Retinal pigment epithelial cell (primary cell): ENCODE data around the gene VWF.

Source experiments
- DNase-seq: peaks from one replicate; pipeline ENCODE4 v3.0.0-alpha.2; 2010; ENCODE audit warnings: low read depth
- H3K4me3 ChIP-seq: 2 replicates; pipeline ENCODE4 v1.5.1; 2011; ENCODE audit warnings: mild to moderate bottlenecking, low read length, control low read depth, moderate library complexity
- TF ChIP-seq, protein P1 (sequence below): conservative IDR thresholded peaks from 2 replicates; pipeline ENCODE4 v1.5.1; 2011; ENCODE audit warnings: low read depth, low read length, control low read depth, inconsistent platforms

VWF gene

DNA sequence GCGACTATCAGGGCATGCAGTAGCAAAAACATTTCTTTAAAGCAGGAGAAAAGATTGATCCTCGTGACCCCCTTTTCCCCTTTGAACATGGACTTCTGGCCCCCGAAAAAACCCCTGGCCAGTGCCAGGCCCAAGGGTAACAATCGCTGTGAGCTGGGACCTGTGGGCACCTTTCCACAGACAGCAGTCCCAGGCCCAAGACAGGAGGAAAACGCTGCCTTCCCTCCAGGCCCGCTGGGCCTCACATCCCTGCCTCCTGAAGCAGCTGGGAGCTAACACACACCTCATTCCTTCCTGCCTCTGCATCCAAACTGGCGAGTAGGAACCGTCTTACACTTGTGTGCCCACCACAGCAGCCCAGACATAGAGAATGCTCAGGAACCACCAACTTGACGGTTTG is 1.2 kb downstream of the VWF start:
- DNase-seq, result no peak
- no peak overlapping the region for H3K4me3 ChIP-seq
- TF ChIP-seq, protein P1, sequence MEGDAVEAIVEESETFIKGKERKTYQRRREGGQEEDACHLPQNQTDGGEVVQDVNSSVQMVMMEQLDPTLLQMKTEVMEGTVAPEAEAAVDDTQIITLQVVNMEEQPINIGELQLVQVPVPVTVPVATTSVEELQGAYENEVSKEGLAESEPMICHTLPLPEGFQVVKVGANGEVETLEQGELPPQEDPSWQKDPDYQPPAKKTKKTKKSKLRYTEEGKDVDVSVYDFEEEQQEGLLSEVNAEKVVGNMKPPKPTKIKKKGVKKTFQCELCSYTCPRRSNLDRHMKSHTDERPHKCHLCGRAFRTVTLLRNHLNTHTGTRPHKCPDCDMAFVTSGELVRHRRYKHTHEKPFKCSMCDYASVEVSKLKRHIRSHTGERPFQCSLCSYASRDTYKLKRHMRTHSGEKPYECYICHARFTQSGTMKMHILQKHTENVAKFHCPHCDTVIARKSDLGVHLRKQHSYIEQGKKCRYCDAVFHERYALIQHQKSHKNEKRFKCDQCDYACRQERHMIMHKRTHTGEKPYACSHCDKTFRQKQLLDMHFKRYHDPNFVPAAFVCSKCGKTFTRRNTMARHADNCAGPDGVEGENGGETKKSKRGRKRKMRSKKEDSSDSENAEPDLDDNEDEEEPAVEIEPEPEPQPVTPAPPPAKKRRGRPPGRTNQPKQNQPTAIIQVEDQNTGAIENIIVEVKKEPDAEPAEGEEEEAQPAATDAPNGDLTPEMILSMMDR, result no peak

GRCh38 chr12:6122201-6122600 is 2.3 kb downstream of the VWF start:
- TF ChIP-seq, protein P1, result no peak

DNA sequence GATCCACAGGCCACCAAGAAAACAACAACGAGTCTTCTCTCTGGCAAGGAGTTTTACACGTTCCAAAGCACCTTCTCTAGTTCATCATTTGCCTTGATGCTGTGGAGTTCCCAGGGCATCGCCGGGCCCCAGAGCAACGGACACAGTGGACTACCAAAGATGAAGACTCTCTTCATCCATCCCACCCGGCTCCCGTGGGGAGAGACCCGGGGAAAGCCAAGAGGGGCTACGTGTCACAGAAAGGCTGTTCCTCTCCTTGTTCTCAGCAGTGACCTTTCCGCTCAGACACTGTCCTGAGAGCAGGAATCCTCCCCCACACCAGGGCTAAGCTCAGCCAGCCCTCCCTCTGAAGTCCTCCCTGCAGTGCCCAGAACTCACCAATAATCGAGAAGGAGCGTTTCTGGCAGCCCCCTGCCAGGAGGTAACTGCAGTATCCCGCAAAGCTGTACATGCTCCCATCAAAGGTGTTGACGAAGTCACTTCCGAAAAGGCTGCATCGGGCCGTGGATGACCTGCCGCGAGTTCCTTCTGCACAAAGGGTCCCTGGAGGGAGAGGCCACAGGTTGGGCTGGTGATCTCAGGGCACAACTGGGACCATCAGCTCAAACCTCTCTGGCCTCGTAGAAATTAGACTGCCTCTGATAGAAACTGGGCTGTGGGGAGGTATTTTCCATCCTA is 3.5 kb downstream of the VWF start:
- DNase-seq, result no peak
- TF ChIP-seq, protein P1, result no peak
- no peak overlapping the region for H3K4me3 ChIP-seq

More at GRCh38 chr12:6122201-6122600, 2.3 kb downstream of the VWF start:
- H3K4me3 ChIP-seq, result no peak overlapping the region
- no peak for DNase-seq

DNA sequence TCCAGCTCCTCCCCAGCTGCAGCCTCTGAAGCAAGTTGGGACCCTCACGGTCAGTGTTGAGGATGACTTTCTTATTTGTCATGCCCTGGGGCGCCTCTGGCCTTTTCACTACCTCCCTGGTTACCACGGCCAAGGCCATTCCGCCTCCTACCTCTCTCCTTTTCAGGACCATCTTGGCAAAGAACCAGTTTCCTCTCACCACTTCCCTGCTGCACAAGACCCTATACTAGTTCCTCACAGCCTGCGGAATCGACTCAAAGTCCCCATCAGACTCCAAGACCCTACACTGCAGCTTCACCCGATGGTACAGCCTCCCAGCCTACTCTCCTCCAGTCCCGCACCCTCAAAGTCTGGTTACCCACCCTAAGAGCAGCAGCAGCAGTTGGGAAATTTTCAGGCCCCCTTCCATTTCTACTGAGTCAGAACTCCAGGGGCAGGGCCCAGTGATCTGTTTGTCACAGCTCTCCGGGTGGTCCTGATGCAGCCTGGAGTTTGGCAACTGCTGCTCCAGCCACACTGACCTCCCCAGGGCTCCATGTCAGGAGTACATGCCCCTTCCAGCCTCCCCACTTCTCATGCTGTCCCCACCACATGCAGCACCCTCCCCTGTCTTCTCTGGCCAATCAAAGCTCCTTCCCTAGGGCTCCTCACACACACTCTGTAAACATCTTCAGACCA is 5.4 kb downstream of the VWF start:
- TF ChIP-seq, protein P1, result no peak
- DNase-seq, result no peak
- H3K4me3 ChIP-seq, result no peak overlapping the region

- no peak overlapping the region for H3K4me3 ChIP-seq
- DNase-seq, result no peak
- TF ChIP-seq, protein P1, result no peak
These were observed 7.9 kb downstream of the VWF start for GRCh38 chr12:6116471-6117021.

GRCh38 chr12:6115389-6115788 is 9.1 kb downstream of the VWF start:
- no peak for DNase-seq
- TF ChIP-seq, protein P1, result no peak
- H3K4me3 ChIP-seq, result no peak overlapping the region
